DND-41 (cell line): ENCODE measurements around the gene KCNG2.

Experiments used
- ATAC-seq: fragments of 200-7000 bp; cut with Tn5 transposase; 3 replicates; pipeline ENCODE4 v1.9.1; 2021; ENCODE audit warnings: low read depth; ENCODE audit not compliant: insufficient read depth
- DNase-seq: peaks from one replicate; pipeline ENCODE4 v3.0.0-alpha.2; 2020
- H2AFZ ChIP-seq: 2 replicates; pipeline ENCODE4 v1.6.0; 2012; ENCODE audit warnings: low read depth, low read length
- H3K27ac ChIP-seq: 2 replicates; pipeline ENCODE4 v1.5.1; 2012; ENCODE audit warnings: low read length, inconsistent platforms
- H3K27me3 ChIP-seq: fragments of 200-600 bp; sonication (generic); 2 replicates; pipeline ENCODE4 v1.6.0; 2012; ENCODE audit warnings: low read length, mild to moderate bottlenecking, inconsistent platforms; ENCODE audit not compliant: insufficient read depth, poor library complexity
- H3K36me3 ChIP-seq: 2 replicates; pipeline ENCODE4 v1.5.1; 2012; ENCODE audit warnings: low read length, inconsistent platforms; ENCODE audit not compliant: insufficient read depth
- H3K4me1 ChIP-seq: 2 replicates; pipeline ENCODE4 v1.5.1; 2012; ENCODE audit warnings: mild to moderate bottlenecking, low read length; ENCODE audit not compliant: insufficient read depth
- H3K4me2 ChIP-seq: 2 replicates; pipeline ENCODE4 v1.6.0; 2012; ENCODE audit warnings: mild to moderate bottlenecking, moderate library complexity, low read length, inconsistent platforms; ENCODE audit not compliant: insufficient read depth
- H3K4me3 ChIP-seq, 2 experiments: fragments of 200-600 bp in 1 of 2; shearing (Covaris generic) in 1 of 2; 2 replicates each; pipeline ENCODE4 v1.5.1; 2012 to 2016; ENCODE audit warnings: inconsistent platforms in 2 of 2, low read length in 2 of 2, mild to moderate bottlenecking in 2 of 2, low read depth in 1 of 2, moderate library complexity in 1 of 2
- H3K79me2 ChIP-seq: 2 replicates; pipeline ENCODE4 v1.6.0; 2012; ENCODE audit warnings: low read length, inconsistent platforms; ENCODE audit not compliant: insufficient read depth
- H3K9ac ChIP-seq: 2 replicates; pipeline ENCODE4 v1.6.0; 2012; ENCODE audit warnings: low read depth, mild to moderate bottlenecking, inconsistent platforms, low read length, moderate library complexity
- H3K9me3 ChIP-seq: 2 replicates; pipeline ENCODE4 v1.5.1; 2012; ENCODE audit warnings: low read length, moderate library complexity, mild to moderate bottlenecking, inconsistent platforms; ENCODE audit not compliant: insufficient read depth, severe bottlenecking
- H4K20me1 ChIP-seq: 2 replicates; pipeline ENCODE4 v1.6.0; 2012; ENCODE audit warnings: low read length; ENCODE audit not compliant: insufficient read depth
- EZH2 ChIP-seq: IDR thresholded peaks from 3 replicates; pipeline ENCODE4 v1.6.1; 2012; ENCODE audit warnings: borderline replicate concordance, low read depth, mild to moderate bottlenecking, moderate library complexity, low read length, inconsistent platforms; ENCODE audit not compliant: severe bottlenecking
- TF ChIP-seq, protein P1 (sequence below): IDR thresholded peaks from 2 replicates; pipeline ENCODE4 v1.5.1; 2012; ENCODE audit warnings: borderline replicate concordance, low read length, moderate library complexity, mild to moderate bottlenecking; ENCODE audit not compliant: poor library complexity, severe bottlenecking; ENCODE audit errors: extremely low read depth

KCNG2 gene

DNA sequence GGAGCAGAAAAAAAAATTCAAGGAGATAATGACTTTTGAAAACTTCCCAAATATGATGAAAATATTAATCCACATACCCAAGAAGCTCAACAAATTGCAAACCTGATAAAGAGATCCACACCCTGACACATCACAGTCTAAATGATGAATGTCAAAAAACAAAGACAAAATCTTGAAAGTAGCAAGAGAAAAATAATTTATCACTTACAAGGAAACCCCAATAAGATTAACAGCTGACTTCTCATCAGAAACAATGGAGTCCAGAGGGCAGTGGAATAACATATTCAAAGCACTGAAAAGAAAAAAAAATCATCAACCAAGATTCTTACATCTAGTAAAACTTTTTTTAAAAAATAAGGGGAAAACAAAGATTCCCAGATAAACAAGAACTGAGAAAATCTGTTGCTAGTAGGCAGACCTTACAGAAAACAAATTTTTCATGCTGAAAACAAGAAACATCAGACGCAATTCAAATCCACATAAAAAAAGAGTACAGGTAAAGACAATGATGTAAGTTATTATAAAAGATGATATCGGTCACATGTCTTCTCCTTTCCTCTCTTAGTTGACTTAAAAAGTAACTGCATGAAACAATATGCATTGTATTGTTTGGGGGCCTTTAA is 132.4 kb downstream of the KCNG2 start:
- Histone ChIP-seq H3K27me3 (no peaks in the 10 kb centered on the region), H3K9me3 (peaks cover 48% of the 10 kb centered on the region), H4K20me1 (peaks cover 4% of the 10 kb centered on the region; the same call in 1 of the 2 replicates), H3K79me2 (peaks cover 56% of the 10 kb centered on the region), H3K4me3 (no peak overlapping the region), H2AFZ (no peak overlapping the region), H3K27ac (no peak overlapping the region), H3K9ac (no peak overlapping the region), H3K36me3 (peaks cover 57% of the 10 kb centered on the region), H3K4me1 (no peaks in the 10 kb centered on the region), H3K4me2 (no peak overlapping the region)
- TF ChIP-seq EZH2, result no peak
- TF ChIP-seq, protein P1, sequence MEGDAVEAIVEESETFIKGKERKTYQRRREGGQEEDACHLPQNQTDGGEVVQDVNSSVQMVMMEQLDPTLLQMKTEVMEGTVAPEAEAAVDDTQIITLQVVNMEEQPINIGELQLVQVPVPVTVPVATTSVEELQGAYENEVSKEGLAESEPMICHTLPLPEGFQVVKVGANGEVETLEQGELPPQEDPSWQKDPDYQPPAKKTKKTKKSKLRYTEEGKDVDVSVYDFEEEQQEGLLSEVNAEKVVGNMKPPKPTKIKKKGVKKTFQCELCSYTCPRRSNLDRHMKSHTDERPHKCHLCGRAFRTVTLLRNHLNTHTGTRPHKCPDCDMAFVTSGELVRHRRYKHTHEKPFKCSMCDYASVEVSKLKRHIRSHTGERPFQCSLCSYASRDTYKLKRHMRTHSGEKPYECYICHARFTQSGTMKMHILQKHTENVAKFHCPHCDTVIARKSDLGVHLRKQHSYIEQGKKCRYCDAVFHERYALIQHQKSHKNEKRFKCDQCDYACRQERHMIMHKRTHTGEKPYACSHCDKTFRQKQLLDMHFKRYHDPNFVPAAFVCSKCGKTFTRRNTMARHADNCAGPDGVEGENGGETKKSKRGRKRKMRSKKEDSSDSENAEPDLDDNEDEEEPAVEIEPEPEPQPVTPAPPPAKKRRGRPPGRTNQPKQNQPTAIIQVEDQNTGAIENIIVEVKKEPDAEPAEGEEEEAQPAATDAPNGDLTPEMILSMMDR, result no peak
- no peak for DNase-seq
- no peak for ATAC-seq

DNA sequence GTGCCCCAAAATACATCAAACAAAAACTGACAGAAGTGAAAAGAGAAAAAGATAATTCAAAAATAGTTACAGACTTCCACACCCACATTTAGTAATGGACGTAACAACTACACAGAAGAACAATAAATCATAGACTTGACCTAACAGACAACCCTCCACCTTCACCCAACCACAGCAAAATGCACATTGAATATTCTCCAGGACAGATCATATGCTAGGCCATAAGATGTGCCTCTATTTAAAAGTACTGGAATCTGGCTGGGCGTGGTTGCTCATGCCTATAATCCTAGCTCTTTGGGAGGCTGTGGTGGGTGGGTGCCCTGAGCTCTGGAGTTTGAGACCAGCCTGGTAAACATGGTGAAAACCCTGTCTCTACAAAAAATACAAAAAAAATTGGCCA is 133.7 kb downstream of the KCNG2 start:
- no peak overlapping the region for H3K27ac ChIP-seq
- H3K27me3 ChIP-seq, result no peaks in the 10 kb centered on the region
- no peak overlapping the region for H3K4me2 ChIP-seq
- H3K4me3 ChIP-seq, result no peak overlapping the region
- DNase-seq, result no peak
- peaks cover 69% of the 10 kb centered on the region for H3K79me2 ChIP-seq
- H3K9ac ChIP-seq, result no peak overlapping the region
- peaks cover 7% of the 10 kb centered on the region; the same call in 1 of the 2 replicates for H4K20me1 ChIP-seq
- TF ChIP-seq, protein P1, result no peak
- TF ChIP-seq EZH2, result no peak
- no peak overlapping the region for H2AFZ ChIP-seq
- H3K36me3 ChIP-seq, result peaks cover 70% of the 10 kb centered on the region
- H3K4me1 ChIP-seq, result no peaks in the 10 kb centered on the region
- no peak for ATAC-seq
- H3K9me3 ChIP-seq, result peaks cover 52% of the 10 kb centered on the region

DNA sequence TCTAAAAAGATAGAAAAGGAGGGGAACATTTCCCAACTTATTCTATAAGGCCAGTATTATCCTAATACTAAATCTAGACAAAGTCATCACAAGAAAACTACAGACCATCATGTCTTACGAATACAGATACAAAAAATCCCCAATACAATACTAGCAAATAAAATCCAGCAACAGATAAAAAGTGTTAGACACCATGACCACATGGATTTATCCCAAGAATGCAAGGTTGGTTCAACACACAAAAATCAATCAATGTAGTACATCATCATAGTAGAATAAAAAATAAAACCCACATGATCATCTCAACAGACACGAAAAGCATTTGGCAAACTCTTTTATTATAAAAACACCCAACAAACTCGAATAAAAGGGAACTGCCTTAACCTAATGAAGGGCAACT is 135.2 kb downstream of the KCNG2 start:
- Histone ChIP-seq H4K20me1 (peaks cover 5% of the 10 kb centered on the region; the same call in 1 of the 2 replicates), H3K36me3 (peaks cover 81% of the 10 kb centered on the region), H3K4me3 (no peak overlapping the region), H3K27ac (no peak overlapping the region), H3K79me2 (peaks cover 72% of the 10 kb centered on the region), H3K4me1 (no peaks in the 10 kb centered on the region), H3K4me2 (no peak overlapping the region), H2AFZ (no peak overlapping the region), H3K9ac (no peak overlapping the region), H3K9me3 (peaks cover 55% of the 10 kb centered on the region), H3K27me3 (no peaks in the 10 kb centered on the region)
- ATAC-seq (no peak), DNase-seq (no peak)
- no peak for TF ChIP-seq EZH2
- TF ChIP-seq, protein P1, result no peak

DNA sequence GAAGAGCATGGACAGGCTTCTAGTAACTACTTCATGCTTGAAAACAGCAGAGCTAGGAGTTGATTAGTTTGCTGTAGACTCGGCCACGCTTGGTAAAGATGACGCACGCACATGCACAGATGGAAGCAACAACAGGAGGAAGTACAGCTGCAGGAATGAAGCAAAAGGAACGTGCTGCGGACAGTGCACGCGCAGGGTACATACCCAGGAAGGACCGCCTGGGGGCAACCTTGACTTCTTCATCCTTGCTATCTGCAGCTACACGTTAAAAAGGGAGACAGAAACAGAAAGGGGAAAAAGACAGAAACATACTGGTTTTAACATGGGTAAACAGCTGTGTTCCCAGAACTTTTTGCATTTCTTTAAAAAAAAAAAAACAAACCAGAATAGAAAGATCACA is 136.0 kb downstream of the KCNG2 start:
- ATAC-seq, result no peak
- no peaks in the 10 kb centered on the region for H3K4me1 ChIP-seq
- H3K9me3 ChIP-seq, result peaks cover 55% of the 10 kb centered on the region
- no peak overlapping the region for H3K27ac ChIP-seq
- H3K27me3 ChIP-seq, result no peaks in the 10 kb centered on the region
- H3K4me2 ChIP-seq, result no peak overlapping the region
- no peak overlapping the region for H2AFZ ChIP-seq
- peaks cover 5% of the 10 kb centered on the region; the same call in 1 of the 2 replicates for H4K20me1 ChIP-seq
- no peak for DNase-seq
- TF ChIP-seq, protein P1, result no peak
- TF ChIP-seq EZH2, result no peak
- peaks cover 79% of the 10 kb centered on the region for H3K36me3 ChIP-seq
- H3K9ac ChIP-seq, result no peak overlapping the region
- no peak overlapping the region for H3K4me3 ChIP-seq
- peaks cover 71% of the 10 kb centered on the region for H3K79me2 ChIP-seq
